NCI-H128 (cell line): ENCODE results near the gene ANKS1A.
A peak's percentile ranks its signal among the peaks of the same experiment; 100 is the strongest.
"Not testable (repeated sequence)": the region's sequence is repeated elsewhere in the genome, so short reads cannot be mapped to it uniquely, and the experiment has no call there.

Experiments used
- DNase-seq: peaks from one replicate; lab custom pipeline; 2025; ENCODE audit not compliant: unreplicated experiment; lab: John Stamatoyannopoulos, UW

Gene ANKS1A

DNA sequence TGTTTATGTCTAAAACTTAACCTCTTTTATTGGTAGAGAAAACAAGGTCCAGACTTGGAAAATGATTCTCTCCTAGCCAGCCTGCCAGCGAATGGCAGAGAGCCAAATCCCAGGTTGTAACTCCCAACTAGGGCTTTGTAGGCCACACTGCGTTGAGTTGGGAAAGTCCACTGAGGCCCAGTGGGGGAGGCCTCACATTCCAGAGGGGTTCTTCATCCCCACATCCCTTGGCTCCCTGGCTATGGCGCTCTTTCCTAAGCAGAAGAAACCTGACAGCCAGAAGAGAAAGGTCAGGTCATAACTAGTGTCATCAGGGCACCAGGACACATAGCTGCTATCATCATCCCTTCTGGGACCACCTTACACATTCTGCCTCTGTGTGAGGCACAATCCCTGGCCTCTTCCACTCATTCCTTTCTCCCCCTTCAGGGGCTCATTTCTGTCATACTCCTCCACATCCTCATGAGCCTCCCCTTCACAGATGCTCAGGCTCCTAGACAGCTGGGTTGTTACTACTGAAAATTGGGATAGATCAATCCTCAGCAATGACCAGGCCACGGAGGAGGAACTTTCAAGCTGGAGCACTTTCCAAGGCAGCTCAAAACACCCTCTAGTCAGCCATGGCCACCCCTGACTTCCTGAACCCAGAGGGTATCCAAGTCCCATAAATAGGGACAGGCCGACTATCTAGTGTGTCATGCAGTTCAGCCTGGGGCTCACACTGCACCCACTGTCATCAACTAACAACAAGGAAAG lies 203.5 kb downstream of the ANKS1A start:
- no peak for DNase-seq

DNA sequence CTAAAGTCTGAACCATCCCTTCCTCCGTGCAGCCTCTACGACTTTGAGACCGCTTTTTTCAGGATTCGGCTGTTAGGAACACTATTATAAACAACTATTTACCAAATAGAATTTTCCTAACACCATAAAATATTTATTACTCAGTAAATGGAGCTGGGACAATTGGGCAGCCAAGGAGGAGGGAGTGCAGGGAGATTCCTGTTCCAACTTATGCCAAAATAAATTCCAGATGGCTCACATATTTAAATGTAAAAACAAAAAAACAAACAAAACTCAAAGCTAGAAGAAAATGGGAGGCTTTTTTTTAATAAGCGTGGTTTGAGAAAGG lies 204.0 kb downstream of the ANKS1A start:
- no peak for DNase-seq

DNA sequence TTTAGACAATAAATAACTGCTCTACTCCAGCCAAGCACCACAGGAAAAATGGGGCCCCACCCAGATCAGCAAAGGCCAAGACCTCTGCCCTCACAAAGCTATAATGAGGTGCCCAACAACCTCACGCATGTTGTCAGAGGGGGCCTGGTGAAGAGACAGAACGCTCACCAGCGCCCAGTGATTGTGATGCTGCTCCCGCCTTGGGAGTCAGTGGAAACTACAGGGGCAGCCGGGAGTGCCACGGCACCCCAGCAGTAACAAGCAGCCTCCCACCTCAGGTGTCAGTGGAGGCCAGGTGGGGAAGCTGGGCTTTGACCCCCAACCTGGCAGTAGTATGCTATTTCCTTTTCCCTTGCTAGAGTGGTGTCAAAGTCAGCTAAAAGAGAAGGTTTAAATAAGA lies 204.7 kb downstream of the ANKS1A start:
- DNase-seq = no peak

DNA sequence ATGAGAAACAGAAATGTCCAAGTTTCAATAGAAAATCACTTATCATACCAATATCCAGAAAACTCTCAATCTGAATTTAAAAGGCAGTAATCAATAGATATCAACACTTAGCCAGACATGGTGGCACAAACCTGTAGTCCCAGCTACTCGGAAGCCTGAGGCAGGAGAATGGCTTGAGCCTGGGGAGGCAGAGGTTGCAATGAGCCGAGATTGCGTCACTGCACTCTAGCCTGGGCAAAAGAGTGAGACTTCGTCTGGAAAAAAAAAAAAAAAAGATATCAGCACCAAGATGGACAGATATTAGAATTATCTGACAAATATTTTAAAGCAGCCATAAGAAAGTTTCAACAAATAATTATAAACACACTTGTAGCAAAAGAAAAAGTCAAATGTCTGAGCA lies 205.1 kb downstream of the ANKS1A start:
- DNase-seq = no peak

DNA sequence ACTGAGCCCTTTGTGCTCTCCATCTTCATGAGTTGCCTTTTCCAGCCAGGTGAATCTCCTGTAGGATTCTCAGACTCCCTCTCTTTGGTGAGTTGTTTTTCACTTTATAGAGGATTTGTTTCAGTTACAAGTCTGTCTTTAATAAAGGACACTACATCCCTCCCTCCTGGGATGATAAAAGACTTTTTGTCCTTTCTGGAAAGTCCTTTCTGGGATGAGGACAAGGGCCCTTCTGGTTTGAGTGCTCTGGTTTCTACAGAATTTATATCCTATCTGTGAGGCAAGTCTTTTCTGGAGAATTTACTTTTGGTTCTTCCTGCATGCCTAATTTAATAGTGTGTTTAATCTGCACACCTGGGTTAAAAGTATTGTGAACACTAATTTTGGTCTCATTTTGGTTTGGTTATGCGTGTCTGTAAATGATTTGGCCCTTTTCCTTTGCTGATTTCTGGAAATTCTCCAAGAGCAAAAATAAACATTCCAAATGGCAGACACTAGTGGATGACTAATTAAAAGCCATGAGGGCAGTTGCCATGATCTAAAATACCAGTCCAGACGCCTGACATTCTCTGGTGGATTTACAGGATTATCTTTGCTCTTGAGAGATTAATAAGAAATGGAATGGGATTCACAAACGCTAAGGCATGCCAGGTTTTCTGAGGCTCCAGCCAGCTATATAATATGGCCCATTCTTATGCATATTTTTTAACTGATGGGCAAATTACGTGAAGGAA lies 207.2 kb downstream of the ANKS1A start:
- DNase-seq = no peak

DNA sequence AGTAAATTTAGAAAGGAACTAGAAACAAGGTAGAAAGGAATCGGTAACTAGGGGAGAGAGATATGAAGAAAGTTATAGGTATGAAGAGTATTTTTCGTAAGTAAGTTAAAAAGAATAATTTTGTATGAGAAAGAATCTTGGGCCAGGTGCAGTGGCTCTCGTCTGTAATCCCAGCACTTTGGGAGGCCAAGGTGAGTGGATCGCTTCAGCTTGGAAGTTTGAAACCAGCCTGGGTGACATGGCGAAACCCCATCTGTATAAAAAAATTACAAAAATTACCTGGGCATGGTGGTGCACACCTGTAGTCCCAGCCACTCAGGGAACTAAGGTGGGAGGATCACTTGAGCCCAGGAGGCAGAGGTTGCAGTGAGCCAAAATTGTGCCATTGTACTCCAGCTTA lies 210.1 kb downstream of the ANKS1A start:
- no peak for DNase-seq

DNA sequence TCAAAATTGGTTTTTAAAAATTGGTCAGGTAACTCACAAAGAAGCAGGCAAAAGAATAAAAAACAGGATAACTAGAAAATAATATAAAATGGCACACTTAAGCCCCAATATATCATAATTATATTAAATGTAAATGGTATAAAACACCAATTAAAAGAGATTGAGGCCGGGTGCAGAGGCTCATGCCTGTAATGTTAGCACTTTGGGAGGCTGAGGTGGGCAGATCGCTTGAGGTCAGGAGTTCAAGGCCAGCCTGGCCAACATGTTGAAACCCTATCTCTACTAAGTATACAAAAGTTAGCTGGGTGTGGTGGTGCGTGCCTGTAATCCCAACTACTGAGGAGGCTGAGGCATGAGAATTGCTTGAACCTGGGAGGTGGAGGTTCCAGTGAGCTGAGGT lies 216.0 kb downstream of the ANKS1A start:
- no peak for DNase-seq

DNA sequence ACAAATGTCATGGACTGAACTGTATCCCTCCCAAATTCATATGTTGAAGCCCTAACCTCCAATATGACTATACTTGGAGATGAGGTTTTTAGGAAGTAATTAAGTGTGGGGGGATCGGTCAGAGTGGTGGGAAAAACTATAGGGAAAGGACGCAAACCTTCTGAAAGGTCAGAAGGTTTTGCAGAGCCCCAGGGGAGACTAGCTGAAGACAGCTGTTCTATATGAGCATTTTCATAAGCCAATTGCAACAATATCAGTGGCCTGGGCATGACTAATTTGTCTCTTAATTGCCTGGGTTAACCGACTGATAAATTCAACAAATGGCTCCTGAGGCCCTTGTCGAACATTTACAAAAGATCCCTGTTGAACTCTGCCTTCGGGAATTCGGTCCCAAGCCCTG lies 217.0 kb downstream of the ANKS1A start:
- DNase-seq = not testable (repeated sequence)

DNA sequence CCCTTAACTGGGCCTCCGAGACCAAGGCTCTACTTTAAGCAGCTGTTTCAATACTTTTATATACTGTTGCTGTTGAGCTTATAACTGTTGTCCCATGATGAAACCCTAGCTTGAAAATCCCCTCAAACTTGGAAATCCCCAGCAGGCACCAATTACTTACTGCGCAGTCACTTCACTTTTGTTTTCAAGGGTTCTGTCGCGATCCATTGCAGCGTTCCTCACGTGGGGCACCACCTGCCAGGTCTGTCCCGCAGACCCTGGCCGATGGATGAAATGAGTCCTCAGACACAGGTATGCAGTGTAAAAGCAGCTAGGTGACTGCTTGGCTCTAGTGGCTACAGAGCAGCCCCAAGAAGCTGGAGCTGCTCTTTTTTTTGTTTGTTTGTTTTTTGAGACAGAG lies 218.2 kb downstream of the ANKS1A start:
- DNase-seq = not testable (repeated sequence)

DNA sequence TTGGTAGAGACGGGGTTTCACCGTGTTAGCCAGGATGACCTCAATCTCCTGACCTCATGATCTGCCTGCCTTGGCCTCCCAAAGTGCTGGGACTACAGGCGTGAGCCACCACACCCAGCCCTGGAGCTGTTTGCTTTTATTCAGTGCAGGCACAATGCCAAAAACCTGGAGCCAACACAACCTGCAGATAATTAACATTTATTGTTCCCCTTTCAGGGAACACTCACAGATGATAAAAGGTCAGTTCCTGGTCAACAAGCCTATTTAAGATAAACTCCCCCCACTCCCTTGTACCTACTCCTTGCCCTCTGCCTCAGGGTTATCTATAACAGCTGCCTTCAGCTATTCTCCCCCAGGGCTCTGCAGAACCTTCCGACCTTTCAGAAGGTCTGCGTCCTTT lies 218.7 kb downstream of the ANKS1A start:
- DNase-seq = not testable (repeated sequence)

DNA sequence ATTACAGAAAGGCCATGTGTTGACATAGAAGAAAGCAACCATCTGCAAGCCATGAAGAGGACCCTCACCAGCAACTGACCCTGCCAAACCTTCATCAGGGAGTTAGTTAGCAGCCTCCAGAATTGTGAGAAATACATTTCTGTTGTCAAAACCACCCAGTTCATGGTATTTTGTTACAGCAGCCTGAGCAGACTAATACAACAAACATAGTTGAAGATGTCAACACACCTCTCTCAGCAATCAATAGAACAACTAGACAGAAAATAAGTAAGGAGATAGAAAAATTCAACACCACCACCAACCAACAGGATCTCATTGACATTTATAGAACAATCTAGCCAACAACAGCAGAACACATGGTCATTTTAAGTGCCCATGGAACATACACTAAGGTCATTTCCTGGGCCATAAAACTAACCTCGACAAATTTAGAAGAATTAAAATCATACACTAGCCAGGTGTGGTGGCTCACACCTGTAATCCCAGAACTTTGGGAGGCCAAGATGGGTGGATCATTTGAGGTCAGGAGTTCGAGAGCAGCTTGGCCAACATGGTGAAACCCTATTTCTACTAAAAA lies 219.3 kb downstream of the ANKS1A start:
- no peak for DNase-seq

DNA sequence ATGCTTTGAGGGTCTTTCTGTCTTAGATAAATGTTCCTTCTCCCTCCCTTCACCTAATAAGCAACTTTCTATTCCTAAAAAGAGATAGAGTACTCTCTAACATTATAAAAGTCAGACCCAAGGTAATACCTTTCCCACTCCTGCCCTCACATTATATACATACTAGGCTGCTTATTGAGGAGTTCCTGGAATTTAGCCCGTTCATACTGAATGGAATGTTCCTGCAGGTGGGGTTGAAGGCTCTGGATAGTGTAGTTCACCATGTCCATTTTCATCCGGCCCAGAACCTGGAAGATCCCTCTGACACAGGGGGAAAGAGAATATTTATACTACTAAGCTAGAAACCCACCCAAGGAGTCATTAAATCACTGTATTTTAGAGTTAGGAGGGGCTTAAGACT lies 231.7 kb downstream of the ANKS1A start:
- DNase-seq = no peak

DNA sequence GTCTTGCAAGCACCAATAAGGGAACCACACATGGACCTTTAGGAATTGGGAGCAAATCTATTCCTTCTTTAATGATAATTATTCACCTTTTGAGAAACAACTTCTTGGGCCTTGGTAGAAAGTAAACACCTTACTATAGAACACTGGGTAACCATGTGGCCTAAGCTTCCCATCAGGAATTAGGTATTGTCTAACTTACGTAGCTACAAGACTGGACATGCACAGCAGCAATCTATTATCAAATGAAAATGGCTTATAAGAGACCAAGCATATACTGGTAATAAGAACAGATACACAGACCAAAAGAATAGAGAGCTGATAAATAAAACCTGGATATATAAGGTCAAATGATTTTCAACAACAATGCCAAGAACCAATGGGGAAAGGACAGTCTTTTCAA lies 235.3 kb downstream of the ANKS1A start:
- no peak for DNase-seq

DNA sequence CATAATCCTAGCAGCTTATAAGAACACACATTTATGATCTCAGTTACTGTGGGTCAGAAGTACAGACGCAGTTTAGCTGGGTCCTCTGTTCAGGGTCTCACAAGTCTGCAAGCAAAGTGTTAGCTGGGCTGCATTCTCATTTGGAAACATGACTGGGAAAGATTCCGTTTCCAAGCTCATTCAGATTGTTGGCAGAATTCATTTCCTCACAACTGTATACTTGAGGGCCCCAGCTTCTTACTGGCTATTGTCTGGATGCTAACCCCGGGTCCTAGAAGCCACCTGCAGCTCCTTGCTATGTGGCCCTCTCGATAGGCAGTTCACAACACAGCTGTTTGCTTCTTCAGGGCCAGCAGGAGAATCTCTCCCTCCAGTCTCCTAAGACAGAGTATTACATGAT lies 239.0 kb downstream of the ANKS1A start:
- no peak for DNase-seq

DNA sequence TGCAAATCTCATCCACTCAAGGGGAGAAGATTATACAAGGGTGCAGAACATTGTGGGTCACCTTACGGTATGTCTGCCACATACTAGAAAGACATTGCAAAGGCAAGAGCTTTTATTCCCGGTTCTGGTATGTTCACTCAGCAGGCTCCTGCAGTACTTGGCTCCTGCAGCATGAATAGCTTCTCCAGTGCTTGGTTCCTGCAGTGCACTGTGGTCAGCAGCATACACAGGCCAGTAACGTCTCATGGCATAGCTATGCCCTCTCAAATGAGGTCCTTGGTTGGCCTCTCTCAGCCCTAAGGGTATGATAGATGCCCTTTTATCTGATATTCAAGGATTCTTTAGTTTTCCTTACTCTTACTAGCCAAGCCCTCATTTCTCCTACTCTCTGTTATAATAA lies 239.4 kb downstream of the ANKS1A start:
- DNase-seq = no peak

DNA sequence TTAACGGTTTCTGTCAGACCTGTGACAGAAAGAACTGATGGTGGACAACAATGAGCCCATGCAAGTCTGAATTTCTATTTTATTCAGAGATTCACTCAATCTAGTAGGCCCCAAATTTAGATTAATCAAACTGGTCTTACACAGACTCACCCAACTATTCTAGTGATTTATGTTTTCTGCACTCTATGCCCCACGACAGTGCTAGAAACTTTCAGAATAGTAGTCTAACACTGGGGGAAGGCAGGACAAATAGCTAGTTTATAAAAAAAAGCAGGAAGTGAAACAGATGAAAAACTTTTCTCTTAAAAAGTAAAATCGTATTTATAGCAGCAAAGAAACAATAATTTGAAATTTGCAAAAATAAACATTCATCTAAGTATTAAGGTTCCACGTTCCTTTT lies 247.1 kb downstream of the ANKS1A start:
- no peak for DNase-seq

DNA sequence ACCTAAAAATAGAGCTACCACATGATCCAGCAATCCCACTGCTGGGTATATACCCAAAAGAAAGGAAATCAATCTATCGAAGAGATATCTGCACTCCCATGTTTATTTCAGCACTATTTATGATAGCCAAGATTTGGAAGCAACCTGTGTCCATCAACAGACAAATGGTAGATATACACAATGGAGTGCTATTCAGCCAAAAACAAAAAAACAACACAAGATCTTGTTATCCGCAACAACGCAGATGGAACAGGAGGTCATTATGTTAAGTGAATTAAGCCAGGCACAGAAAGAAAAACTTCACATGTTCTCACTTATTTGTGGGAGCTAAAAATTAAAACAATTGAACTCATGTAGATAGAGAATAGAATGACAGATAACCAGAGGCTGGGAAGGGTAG lies 249.1 kb downstream of the ANKS1A start:
- DNase-seq = not testable (repeated sequence)

DNA sequence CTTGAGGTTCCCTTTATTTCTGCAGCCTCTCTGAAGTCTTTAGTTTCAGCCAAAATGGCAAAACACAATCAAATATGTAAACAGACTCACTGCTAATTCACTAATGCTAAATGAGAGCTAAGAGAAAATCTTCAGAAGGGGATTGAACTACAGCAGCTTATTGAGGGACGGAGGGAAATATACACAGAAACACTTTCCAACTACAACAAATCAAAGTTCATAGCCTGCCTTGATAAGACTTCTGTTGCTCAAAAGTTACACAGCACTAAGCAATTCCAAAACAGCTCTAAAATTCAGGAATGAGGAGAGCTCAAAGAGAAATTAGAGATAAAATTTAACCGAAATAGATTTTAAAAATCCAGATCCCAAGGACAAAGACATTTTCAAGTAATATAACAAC lies 250.4 kb downstream of the ANKS1A start:
- DNase-seq = no peak

DNA sequence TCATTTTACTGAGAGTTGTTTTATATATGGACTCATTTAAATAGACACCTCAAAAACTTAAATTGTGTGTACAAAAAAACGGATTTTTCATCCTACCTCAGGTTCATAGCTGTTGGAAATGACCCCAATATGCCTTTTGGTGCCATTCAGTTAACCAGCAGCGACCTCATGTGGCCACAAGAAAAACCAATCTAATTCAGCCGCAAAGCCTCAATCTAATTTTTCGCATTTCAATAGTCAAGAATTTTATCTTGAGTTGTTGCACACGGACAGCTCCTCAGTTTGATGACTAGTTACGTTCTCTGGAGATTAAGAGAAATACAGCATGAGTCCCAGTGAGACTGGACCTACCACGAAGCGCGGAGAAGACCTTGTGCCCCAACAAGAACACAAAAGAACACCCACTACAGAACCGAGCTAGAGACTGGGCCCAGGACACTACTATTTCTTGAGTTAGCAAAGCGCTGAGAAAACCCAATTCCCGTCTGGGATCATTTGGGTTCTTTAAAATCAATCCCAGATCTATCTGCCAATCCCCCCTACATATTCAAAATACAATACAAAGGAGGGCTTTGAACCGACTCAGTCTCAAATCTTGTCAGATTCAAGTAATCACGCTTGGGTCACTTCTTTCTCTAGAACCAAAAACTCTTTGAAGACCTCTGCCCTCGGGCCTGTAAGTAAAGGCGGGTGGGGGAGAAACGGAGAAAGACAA lies 251.0 kb downstream of the ANKS1A start:
- peak; percentile 7 for DNase-seq

DNA sequence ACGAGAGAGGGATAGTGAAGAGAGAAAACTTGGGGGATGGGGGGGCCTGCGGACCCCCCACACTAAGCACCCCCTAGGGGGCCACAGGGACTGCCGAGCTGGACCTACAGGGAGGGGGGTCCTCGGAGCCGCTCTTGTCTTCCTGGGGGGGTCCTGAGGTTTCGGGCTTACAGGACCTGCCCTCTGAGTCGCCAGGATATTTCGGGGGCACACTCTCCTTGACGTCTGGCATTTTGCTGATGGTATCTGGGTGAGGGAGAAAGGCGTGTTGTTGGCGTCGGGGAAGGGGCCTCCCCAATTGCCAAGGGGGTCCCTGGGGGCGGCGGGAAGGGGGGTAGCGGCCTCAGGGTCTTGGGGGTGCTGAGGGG lies 251.6 kb downstream of the ANKS1A start:
- no peak for DNase-seq
